GM18907 (cell line): ENCODE results near the gene SULF2.

Experiments
- ATAC-seq: cut with Tn5 transposase; IDR thresholded peaks from one replicate; pipeline ENCODE4 v1.9.1; 2021; ENCODE audit warnings: mild to moderate bottlenecking, moderate library complexity; ENCODE audit not compliant: unreplicated experiment

Gene SULF2

GRCh38 chr20:47659904-47660601 is 125.2 kb downstream of the SULF2 start:
- no peak for ATAC-seq

GRCh38 chr20:47656318-47656717 is 129.0 kb downstream of the SULF2 start:
- ATAC-seq: no peak

GRCh38 chr20:47655635-47656034 is 129.6 kb downstream of the SULF2 start:
- ATAC-seq: no peak

GRCh38 chr20:47654370-47654769 is 130.9 kb downstream of the SULF2 start:
- no peak for ATAC-seq

- no peak for ATAC-seq
Observed at GRCh38 chr20:47653869-47654268, 131.4 kb downstream of the SULF2 start.

GRCh38 chr20:47652794-47653193 is 132.5 kb downstream of the SULF2 start:
- ATAC-seq: no peak

- ATAC-seq: no peak
Observed at GRCh38 chr20:47652301-47652700, 133.0 kb downstream of the SULF2 start.

GRCh38 chr20:47648943-47649342 is 136.3 kb downstream of the SULF2 start:
- ATAC-seq: no peak

GRCh38 chr20:47647994-47648393 is 137.3 kb downstream of the SULF2 start:
- no peak for ATAC-seq

GRCh38 chr20:47645632-47646031 is 139.6 kb downstream of the SULF2 start:
- ATAC-seq: no peak

- ATAC-seq: no peak
Observed at GRCh38 chr20:47642624-47643023, 142.7 kb downstream of the SULF2 start.

- ATAC-seq: no peak
Observed at GRCh38 chr20:47642118-47642517, 143.2 kb downstream of the SULF2 start.

- ATAC-seq: no peak
Observed at GRCh38 chr20:47638851-47639250, 146.4 kb downstream of the SULF2 start.

- ATAC-seq: no peak
Observed at GRCh38 chr20:47635256-47635655, 150.0 kb downstream of the SULF2 start.

GRCh38 chr20:47631078-47631477 is 154.2 kb downstream of the SULF2 start:
- no peak for ATAC-seq

GRCh38 chr20:47629907-47630306 is 155.4 kb downstream of the SULF2 start:
- no peak for ATAC-seq

- ATAC-seq: no peak
Observed at GRCh38 chr20:47627540-47627939, 157.7 kb downstream of the SULF2 start.

GRCh38 chr20:47623206-47623605 is 162.1 kb downstream of the SULF2 start:
- no peak for ATAC-seq

- ATAC-seq: no peak
Observed at GRCh38 chr20:47622118-47622665, 163.1 kb downstream of the SULF2 start.

GRCh38 chr20:47620808-47621805 is 164.2 kb downstream of the SULF2 start:
- ATAC-seq: no peak

- ATAC-seq: no peak
Observed at GRCh38 chr20:47618479-47618878, 166.8 kb downstream of the SULF2 start.
